ENCODE data around the gene LRCH3. TPM values are rescaled to one million over a fixed set of nuclear protein-coding genes. Genes with fewer than 3 reads are reported as not detected.
A peak's percentile ranks its signal among the peaks of the same experiment; 100 is the strongest.

The LRCH3 gene
- total and polyA plus RNA-seq, 11 donors = 11.1 to 40.3 (median 24.0) TPM

DNA sequence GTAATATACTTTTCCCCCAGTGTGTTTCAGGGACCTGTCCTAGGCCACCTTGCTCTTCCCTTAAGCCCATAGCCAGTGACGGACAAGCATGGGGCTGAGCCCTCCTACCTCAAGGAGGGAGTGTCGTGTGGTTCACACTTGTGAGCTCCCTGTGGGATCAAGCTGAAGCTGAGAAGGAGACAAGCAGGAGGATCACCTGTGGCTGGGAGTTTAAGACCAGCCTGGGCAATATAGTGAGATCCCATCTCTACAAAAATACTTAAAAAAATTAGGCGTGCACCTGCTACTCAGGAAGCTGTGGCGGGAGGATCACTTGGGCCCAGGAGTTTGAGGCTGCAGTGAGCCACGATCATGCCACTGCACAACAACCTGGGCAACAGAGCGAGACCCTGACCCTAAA is 82.3 kb downstream of the LRCH3 start:
- Histone ChIP-seq H3K4me1 (peaks cover 0 to 3% (median 0%) of the 10 kb centered on the region in 12 donors), H3K27me3 (no peaks in the 10 kb centered on the region), H3K4me3 (no peak overlapping the region), H3K36me3 (peaks cover 0 to 88% (median 80%) of the 10 kb centered on the region in 9 donors), H3K9me3 (no peaks in the 10 kb centered on the region), H3K27ac (no peak overlapping the region)
- WGBS, 4 donors = 97 to 99% (median 98%) methylated on average over 6 of the region's 6 CpGs
- no peak for TF ChIP-seq POLR2A (IDR thresholded peaks at IDR 0.05)
- TF ChIP-seq, protein P1, sequence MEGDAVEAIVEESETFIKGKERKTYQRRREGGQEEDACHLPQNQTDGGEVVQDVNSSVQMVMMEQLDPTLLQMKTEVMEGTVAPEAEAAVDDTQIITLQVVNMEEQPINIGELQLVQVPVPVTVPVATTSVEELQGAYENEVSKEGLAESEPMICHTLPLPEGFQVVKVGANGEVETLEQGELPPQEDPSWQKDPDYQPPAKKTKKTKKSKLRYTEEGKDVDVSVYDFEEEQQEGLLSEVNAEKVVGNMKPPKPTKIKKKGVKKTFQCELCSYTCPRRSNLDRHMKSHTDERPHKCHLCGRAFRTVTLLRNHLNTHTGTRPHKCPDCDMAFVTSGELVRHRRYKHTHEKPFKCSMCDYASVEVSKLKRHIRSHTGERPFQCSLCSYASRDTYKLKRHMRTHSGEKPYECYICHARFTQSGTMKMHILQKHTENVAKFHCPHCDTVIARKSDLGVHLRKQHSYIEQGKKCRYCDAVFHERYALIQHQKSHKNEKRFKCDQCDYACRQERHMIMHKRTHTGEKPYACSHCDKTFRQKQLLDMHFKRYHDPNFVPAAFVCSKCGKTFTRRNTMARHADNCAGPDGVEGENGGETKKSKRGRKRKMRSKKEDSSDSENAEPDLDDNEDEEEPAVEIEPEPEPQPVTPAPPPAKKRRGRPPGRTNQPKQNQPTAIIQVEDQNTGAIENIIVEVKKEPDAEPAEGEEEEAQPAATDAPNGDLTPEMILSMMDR (IDR thresholded peaks at IDR 0.05) = no peak
- no peak for DNase-seq
- intact Hi-C loops (cut with DNase I) = no loop called here
- no peak for ATAC-seq

DNA sequence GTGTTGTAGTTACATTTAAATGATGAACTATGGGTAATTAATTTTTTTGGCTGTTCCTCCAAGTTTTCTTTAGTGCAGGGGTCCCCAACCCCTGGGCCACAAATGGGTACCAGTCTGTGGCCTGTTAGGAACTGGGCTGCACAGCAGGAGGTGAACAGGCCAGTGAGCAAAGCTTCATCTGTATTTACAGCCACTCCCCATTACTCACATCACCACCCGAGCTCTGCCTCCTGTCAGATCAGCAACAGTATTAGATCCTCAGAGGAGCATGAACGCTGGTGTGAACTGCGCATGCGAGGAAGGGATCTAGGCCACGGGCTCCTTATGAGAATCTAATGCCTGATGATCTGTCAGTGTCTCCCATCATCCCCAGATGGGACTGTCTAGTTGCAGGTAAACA is 83.0 kb downstream of the LRCH3 start:
- H3K4me3 ChIP-seq = no peak overlapping the region
- TF ChIP-seq, protein P1 (IDR thresholded peaks at IDR 0.05) = no peak
- TF ChIP-seq POLR2A (IDR thresholded peaks at IDR 0.05) = no peak
- DNase-seq = no peak
- intact Hi-C loops (cut with DNase I) = no loop called here
- ATAC-seq = no peak
- H3K9me3 ChIP-seq = no peaks in the 10 kb centered on the region
- WGBS, 4 donors = 96 to 98% (median 96%) methylated on average over 5 of the region's 5 CpGs
- no peak overlapping the region for H3K27ac ChIP-seq
- no peaks in the 10 kb centered on the region for H3K27me3 ChIP-seq
- H3K36me3 ChIP-seq = peaks cover 0 to 88% (median 84%) of the 10 kb centered on the region in 9 donors
- peaks cover 0 to 3% (median 0%) of the 10 kb centered on the region in 12 donors for H3K4me1 ChIP-seq

DNA sequence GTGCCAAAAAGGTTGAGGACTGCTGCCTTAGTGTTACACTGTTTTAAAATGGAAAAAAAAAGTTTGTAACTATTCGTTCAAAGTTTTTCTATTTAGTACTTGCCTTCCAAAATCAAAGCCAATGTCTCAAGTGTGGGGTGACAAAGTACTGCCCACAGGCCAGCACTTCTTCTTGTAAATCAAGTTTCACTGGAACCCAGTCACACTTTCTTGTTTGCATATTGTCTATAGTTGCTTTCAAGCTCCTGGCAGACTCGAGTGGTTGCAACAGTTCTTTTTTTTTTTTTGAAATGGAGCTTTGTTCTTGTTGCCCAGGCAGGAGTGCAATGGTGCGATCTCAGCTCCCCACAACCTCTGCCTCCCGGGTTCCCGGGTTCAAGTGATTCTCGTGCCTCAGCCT is 83.6 kb downstream of the LRCH3 start:
- Histone ChIP-seq H3K27ac (no peak overlapping the region), H3K4me1 (peaks cover 0 to 3% (median 0%) of the 10 kb centered on the region in 12 donors), H3K4me3 (no peak overlapping the region), H3K9me3 (no peaks in the 10 kb centered on the region), H3K36me3 (peaks cover 0 to 93% (median 83%) of the 10 kb centered on the region in 9 donors), H3K27me3 (no peaks in the 10 kb centered on the region)
- WGBS, 4 donors = 83 to 95% (median 87%) methylated on average over 6 of the region's 6 CpGs
- intact Hi-C loops (cut with DNase I) = no loop called here
- TF ChIP-seq POLR2A (IDR thresholded peaks at IDR 0.05) = no peak
- DNase-seq (no peak), ATAC-seq (no peak)

DNA sequence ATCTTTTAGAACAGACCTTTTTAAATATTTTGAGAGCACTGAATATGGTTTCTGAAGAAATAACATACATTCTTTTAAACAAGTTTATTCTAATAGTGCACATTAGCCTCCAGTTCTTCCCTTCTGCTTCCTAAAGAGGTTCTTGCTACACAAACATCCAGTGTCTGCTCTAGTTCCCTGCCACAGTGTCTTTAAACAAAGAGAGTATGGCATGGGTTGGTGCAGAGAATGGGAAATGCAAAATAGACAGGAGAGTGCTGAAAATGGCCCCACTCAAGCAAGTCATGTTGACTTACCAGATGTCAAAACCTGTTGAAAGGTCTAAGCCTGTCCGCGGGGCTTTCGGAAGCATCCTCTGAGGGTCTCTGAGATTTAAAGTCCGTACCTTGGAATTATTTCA is 86.8 kb downstream of the LRCH3 start:
- DNase-seq (no peak), ATAC-seq (no peak)
- 94 to 98% (median 95%) methylated on average over 4 of the region's 4 CpGs for WGBS, 4 donors
- H3K4me1 ChIP-seq = peaks cover 0 to 14% (median 0%) of the 10 kb centered on the region in 12 donors
- H3K27me3 ChIP-seq = no peaks in the 10 kb centered on the region
- TF ChIP-seq, protein P1 (IDR thresholded peaks at IDR 0.05) = no peak
- no peak for TF ChIP-seq POLR2A (IDR thresholded peaks at IDR 0.05)
- H3K4me3 ChIP-seq = no peak overlapping the region
- peak overlapping the region in 1 of 12 donors; percentile 74 for H3K27ac ChIP-seq
- peaks cover 0 to 90% (median 65%) of the 10 kb centered on the region in 9 donors for H3K36me3 ChIP-seq
- intact Hi-C loops (cut with DNase I) = no loop called here
- H3K9me3 ChIP-seq = no peaks in the 10 kb centered on the region

DNA sequence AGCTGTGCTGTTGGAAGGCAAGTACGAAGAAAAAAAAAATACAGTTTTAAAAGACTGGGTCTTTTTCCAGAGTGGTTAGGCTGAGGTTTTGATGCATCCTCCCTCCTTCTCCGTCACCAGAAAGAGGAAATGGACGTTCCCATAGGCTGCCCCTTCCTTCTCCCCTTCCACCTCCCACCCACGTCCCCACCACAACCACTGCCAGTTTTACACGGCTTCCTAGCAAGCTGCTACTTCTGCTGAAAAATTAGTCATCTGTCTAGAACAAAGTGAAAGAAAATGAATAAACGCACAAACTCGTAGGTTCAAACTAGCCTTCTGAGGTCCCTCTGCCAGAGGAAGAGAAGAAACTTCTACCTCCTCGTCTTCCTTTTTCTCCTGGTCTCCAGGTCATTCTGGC is 87.4 kb downstream of the LRCH3 start:
- H3K4me1 ChIP-seq = peaks cover 0 to 17% (median 0%) of the 10 kb centered on the region in 12 donors
- DNase-seq = no peak
- H3K9me3 ChIP-seq = no peaks in the 10 kb centered on the region
- peak in 1 of 4 donors; percentile 34 for ATAC-seq
- 82 to 86% (median 85%) methylated on average over 8 of the region's 8 CpGs for WGBS, 4 donors
- no peak for TF ChIP-seq POLR2A (IDR thresholded peaks at IDR 0.05)
- TF ChIP-seq, protein P1 (IDR thresholded peaks at IDR 0.05) = no peak
- H3K27ac ChIP-seq = peak overlapping the region in 1 of 12 donors; percentile 74
- peaks cover 0 to 90% (median 63%) of the 10 kb centered on the region in 9 donors for H3K36me3 ChIP-seq
- intact Hi-C loops (cut with DNase I) = no loop called here
- no peaks in the 10 kb centered on the region for H3K27me3 ChIP-seq
- H3K4me3 ChIP-seq = no peak overlapping the region

Data from heart left ventricle (tissue), 16 donors.